Activated T-helper 1 cell treated with anti-CD3 and anti-CD28 coated beads, Interleukin-12 subunit alpha, Interleukin-12 subunit beta, Interleukin-2, Interleukin-4 antibody, amounts not matched to agents 30 ng/mL and 10 ng/mL and 1 ng/mL, durations not matched to agents 14 hours and 24 hours and 36 hours (primary cell): ENCODE data around the gene PCNX2. TPM values are rescaled to one million over a fixed set of nuclear protein-coding genes. Genes with fewer than 3 reads are reported as not detected.

Experiments used
- DNase-seq: peaks from one replicate; pipeline ENCODE4 v3.0.0; 2021; ENCODE audit warnings: low spot score
- H3K27ac Mint-ChIP-seq: one replicate; pipeline ENCODE4 v1.8.0; 2021; ENCODE audit warnings: mild to moderate bottlenecking, mixed read lengths
- H3K27me3 Mint-ChIP-seq: one replicate; pipeline ENCODE4 v1.8.0; 2022; ENCODE audit warnings: mild to moderate bottlenecking, moderate library complexity, mixed read lengths; ENCODE audit not compliant: insufficient read depth
- H3K36me3 Mint-ChIP-seq: one replicate; pipeline ENCODE4 v1.8.0; 2021; ENCODE audit warnings: low read depth, mixed read lengths
- H3K4me1 Mint-ChIP-seq: one replicate; pipeline ENCODE4 v1.8.0; 2021; ENCODE audit warnings: low read depth, mixed read lengths
- H3K4me3 Mint-ChIP-seq: one replicate; pipeline ENCODE4 v1.8.0; 2021; ENCODE audit warnings: mild to moderate bottlenecking, moderate library complexity, mixed read lengths
- H3K9me3 Mint-ChIP-seq: one replicate; pipeline ENCODE4 v1.8.0; 2021; ENCODE audit warnings: mixed read lengths
- intact Hi-C: fragments of 100-400 bp; cut with micrococcal nuclease; formaldehyde crosslinking; loops from one replicate; pipeline ENCODE4 v1.15.1; 2024
- total RNA-seq: library from RNA; stranded (reverse); gene quantifications from 2 replicates; pipeline ENCODE4 v1.2.3, GENCODE V29; 2022

PCNX2 gene
- total RNA-seq, 1 donor from 2014 or later, result 33.7 TPM

DNA sequence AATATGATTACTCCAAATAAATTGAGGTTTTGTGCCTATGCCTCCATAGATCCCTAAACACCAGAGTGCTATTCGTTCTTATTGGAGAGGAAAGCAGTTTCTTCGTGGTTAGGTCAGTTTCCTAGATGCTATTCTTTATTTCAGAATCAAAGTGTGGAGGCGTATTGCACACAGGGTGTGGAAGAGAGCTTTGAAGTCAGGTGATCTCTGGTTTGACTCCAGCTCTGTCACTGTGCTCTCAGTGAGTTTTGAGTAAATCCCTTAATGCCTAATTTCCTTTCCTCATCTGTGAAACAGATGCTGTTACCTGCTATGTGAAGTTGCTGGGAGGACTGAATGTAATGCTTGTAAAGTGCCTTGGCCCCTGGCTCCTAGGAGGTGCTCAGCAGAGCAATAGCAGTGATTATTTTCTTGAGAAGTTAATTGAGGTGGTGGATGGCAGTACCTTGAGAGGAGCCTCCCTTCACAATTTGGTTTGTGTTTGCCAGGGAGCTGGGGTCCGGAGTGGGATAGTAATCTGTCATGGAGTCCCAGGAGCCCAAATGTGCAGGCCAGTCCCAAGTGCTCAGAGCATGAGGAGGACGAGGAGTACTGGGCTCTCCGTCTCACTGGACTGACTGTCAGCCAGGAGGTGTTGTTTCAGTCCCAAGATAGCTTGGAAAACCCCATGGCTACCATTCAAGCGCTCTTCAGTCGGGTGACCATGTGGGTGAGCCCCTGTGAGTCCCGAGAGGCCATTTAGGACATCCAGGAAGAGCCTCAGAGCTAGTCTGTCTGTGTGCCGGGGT lies 330.2 kb downstream of the PCNX2 start:
- Mint-ChIP-seq H3K9me3 (no peaks in the 10 kb centered on the region), H3K4me1 (peaks cover 23% of the 10 kb centered on the region), H3K4me3 (no peak overlapping the region), H3K36me3 (peaks cover 29% of the 10 kb centered on the region), H3K27me3 (no peaks in the 10 kb centered on the region), H3K27ac (no peak overlapping the region)
- intact Hi-C loops, result no loop called here
- no peak for DNase-seq

DNA sequence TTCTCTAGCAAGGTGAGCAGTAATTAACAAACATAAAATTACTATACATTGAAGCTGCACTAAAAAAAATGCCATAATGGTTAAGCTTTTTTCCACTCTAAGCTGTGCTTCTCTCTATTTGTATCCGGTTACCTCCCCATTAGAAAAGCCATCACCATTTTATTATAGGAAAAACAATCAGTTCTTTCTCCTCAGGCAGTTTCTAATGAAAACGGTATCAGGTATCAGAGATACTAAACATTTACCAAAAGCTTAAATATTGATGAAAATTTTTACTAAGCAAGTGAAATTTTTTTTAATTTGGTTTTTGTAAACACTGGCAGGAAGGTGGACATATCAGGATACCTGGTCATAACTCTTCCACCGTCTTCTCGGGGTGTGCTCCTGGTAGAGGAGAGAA lies 330.9 kb downstream of the PCNX2 start:
- no peak overlapping the region for H3K27ac Mint-ChIP-seq
- H3K4me1 Mint-ChIP-seq, result peaks cover 21% of the 10 kb centered on the region
- H3K36me3 Mint-ChIP-seq, result peaks cover 26% of the 10 kb centered on the region
- no peak for DNase-seq
- no peaks in the 10 kb centered on the region for H3K9me3 Mint-ChIP-seq
- H3K4me3 Mint-ChIP-seq, result no peak overlapping the region
- intact Hi-C loops, result no loop called here
- H3K27me3 Mint-ChIP-seq, result no peaks in the 10 kb centered on the region

- intact Hi-C loops, result no loop called here
- peaks cover 7% of the 10 kb centered on the region for H3K4me1 Mint-ChIP-seq
- no peak overlapping the region for H3K4me3 Mint-ChIP-seq
- peaks cover 28% of the 10 kb centered on the region for H3K36me3 Mint-ChIP-seq
- DNase-seq, result no peak
- H3K27me3 Mint-ChIP-seq, result no peaks in the 10 kb centered on the region
- H3K27ac Mint-ChIP-seq, result no peak overlapping the region
- H3K9me3 Mint-ChIP-seq, result peaks cover 7% of the 10 kb centered on the region
These were observed 332.5 kb downstream of the PCNX2 start for GRCh38 chr1:232962761-232963745.

- peaks cover 43% of the 10 kb centered on the region for H3K36me3 Mint-ChIP-seq
- H3K27ac Mint-ChIP-seq, result no peak overlapping the region
- DNase-seq, result no peak
- H3K4me3 Mint-ChIP-seq, result no peak overlapping the region
- peaks cover 7% of the 10 kb centered on the region for H3K4me1 Mint-ChIP-seq
- intact Hi-C loops, result loop anchor here (10.0 kb wide), 1 partner anchor 157 kb away; no protein-coding TSS in a partner anchor
- H3K27me3 Mint-ChIP-seq, result no peaks in the 10 kb centered on the region
- H3K9me3 Mint-ChIP-seq, result peaks cover 13% of the 10 kb centered on the region
These were observed 337.5 kb downstream of the PCNX2 start for GRCh38 chr1:232958067-232958466.

DNA sequence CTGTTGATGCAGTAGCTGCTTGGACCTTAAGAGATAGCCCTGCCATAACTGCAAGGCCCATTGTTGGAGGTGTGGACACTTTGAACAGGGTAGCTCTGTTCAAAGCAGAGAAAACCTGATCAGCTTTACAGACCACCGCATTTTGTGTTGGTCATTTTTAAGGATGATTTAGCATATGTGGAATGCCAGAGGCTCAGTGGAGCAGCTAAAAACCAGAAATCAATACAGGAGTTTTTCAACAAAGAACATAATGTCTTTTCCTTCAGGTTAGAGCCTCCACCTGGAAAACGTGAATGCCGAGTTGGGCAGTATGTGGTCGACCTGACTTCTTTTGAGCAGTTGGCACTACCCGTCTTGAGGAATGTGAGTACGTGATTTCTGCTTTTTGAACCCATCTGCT lies 339.4 kb downstream of the PCNX2 start:
- Mint-ChIP-seq H3K4me1 (peaks cover 27% of the 10 kb centered on the region), H3K36me3 (peaks cover 39% of the 10 kb centered on the region), H3K4me3 (no peak overlapping the region), H3K9me3 (peaks cover 13% of the 10 kb centered on the region), H3K27ac (no peak overlapping the region), H3K27me3 (no peaks in the 10 kb centered on the region)
- DNase-seq, result no peak
- intact Hi-C loops, result loop anchor here (10.0 kb wide), 1 partner anchor 159 kb away; no protein-coding TSS in a partner anchor

DNA sequence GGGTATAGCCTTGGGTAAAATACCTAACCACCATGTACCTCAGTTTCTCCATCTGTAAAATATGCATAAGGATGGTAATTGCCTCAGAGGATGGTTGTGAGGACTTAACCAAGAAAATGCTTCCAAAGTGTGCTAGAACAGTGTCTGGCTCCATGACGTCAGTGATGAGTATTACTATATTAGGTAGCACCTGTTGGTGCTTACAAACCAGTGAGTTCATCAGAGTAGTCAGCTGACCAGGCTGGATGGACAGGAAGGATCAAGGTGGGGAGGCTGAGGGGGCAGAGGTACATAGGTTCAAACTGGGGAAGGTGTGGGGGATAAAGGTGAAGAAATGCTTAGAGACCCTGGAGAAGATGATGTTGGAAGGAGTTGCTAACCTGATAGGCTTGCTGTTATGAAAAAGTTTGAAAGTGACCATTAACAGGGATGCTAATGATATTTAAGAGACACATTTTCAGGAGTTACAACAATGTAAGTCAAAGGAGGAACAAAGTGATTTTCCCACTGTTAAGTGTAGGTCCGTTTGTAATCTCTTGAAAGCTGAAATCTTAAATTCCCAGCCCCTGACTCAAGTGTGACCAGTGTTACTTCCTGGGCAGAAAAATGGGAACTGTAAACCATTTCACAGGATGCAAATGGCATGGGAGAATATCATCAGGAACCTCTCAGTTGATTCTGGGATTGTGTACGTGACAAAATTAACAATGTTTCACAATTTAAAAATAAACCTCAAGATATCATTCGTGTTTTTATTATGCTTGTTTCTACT lies 340.7 kb downstream of the PCNX2 start:
- Mint-ChIP-seq H3K36me3 (peaks cover 36% of the 10 kb centered on the region), H3K27ac (no peak overlapping the region), H3K27me3 (no peaks in the 10 kb centered on the region), H3K4me1 (peaks cover 36% of the 10 kb centered on the region), H3K9me3 (peaks cover 13% of the 10 kb centered on the region), H3K4me3 (no peak overlapping the region)
- DNase-seq, result no peak
- intact Hi-C loops, result loop anchor here (5.0 to 10.0 kb wide), 3 partner anchors 160 to 328 kb away; no protein-coding TSS in a partner anchor

DNA sequence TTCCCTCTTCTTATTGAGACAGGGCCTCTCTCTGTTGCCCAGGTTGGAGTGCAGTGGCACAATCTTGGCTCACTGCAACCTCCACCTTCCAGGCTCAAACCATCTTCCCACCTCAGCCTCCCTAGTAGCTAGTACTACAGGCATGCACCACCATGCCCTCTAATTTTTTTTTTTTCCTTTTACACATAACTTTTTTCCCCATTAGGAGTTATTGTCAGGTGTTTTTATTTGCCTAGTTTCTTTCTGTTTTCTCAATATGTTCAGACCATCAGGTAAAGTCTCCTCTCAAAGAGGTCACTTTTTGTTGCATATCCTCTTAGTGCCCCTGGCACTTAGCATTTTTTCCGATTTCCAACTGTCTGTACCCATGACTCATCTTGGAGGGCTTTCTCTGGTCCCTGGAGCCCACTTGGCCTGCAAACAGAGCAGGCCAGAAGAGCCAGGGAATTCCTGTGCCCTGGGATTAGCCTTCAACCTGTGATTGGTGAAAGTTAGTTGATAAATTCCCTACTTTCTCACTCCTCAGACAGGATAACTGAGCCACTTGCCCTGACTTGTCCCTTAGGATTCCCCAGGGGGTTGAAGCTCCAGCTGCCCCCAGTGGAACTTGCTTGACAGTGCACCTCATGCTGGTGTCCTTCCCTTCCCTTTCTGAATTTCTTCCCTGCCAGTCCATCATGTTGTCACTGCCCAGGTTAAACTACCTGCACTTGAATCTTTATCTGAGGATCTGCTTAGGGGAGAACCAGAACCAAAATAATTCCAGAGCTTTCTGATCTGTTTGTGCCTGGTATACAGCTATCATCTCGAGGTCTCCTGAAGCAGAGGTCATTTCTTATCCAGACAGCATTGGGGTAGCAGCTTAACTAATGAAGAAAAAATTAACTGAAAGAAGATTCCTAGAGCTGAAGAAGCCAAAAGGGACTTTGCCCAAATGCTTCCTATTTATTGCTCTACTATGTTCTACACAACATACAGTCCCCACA lies 342.7 kb downstream of the PCNX2 start:
- H3K4me3 Mint-ChIP-seq, result peak overlapping the region; percentile 35

DNA sequence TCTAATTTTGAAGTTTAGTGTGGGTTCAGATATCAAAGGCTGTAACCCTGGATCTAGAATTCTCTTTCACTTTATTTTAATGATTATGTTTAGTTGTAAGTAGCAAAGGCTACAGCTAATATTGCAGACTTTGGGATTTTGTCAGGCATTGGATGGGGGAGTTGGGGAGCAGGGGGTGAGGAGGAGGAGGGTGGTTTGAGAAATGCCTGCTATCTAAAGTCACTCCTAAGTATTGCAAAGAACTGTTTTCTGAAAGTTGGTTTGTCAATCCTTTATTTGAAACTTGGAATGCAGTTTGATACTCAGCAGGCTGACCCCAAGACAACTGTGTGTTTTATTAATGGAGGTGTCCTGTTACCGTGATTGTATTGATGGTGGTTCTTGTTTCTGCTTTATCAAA lies 343.9 kb downstream of the PCNX2 start:
- Mint-ChIP-seq H3K27ac (peak overlapping the region; percentile 93), H3K4me1 (peaks cover 43% of the 10 kb centered on the region), H3K9me3 (no peaks in the 10 kb centered on the region), H3K36me3 (peaks cover 11% of the 10 kb centered on the region), H3K4me3 (peak overlapping the region; percentile 95), H3K27me3 (no peaks in the 10 kb centered on the region)
- intact Hi-C loops, result loop anchor here (1.0 to 10.0 kb wide), 8 partner anchors 27 to 1421 kb away; partner anchors contain the start of gene COA6
- no peak for DNase-seq

More for the DNA sequence above, 342.7 kb downstream of the PCNX2 start:
- peaks cover 43% of the 10 kb centered on the region for H3K4me1 Mint-ChIP-seq
- H3K27me3 Mint-ChIP-seq, result no peaks in the 10 kb centered on the region
- peak overlapping the region; percentile 19 for H3K27ac Mint-ChIP-seq
- intact Hi-C loops, result loop anchor here (5.0 to 10.0 kb wide), 3 partner anchors 162 to 329 kb away; no protein-coding TSS in a partner anchor
- peaks cover 4% of the 10 kb centered on the region for H3K9me3 Mint-ChIP-seq
- H3K36me3 Mint-ChIP-seq, result peaks cover 21% of the 10 kb centered on the region
- peak; percentile 13 for DNase-seq

GRCh38 chr1:232951180-232951579 lies 344.3 kb downstream of the PCNX2 start:
- Mint-ChIP-seq H3K36me3 (peaks cover 9% of the 10 kb centered on the region), H3K4me3 (peak overlapping the region; percentile 95), H3K27ac (peak overlapping the region; percentile 93), H3K4me1 (peaks cover 43% of the 10 kb centered on the region), H3K27me3 (no peaks in the 10 kb centered on the region), H3K9me3 (no peaks in the 10 kb centered on the region)
- intact Hi-C loops, result loop anchor here (1.0 to 10.0 kb wide), 8 partner anchors 27 to 1422 kb away; partner anchors contain the start of gene COA6
- DNase-seq, result no peak

- Mint-ChIP-seq H3K4me1 (peaks cover 43% of the 10 kb centered on the region), H3K36me3 (peaks cover 5% of the 10 kb centered on the region), H3K27me3 (no peaks in the 10 kb centered on the region), H3K9me3 (no peaks in the 10 kb centered on the region), H3K4me3 (peak within 1 kb of the TSS; percentile 95), H3K27ac (peak within 1 kb of the TSS; percentile 93)
- intact Hi-C loops, result loop anchor here (1.0 to 10.0 kb wide), 10 partner anchors 26 to 1422 kb away; partner anchors contain the start of genes COA6 and MAP10
- DNase-seq, result peak; percentile 94
These were observed 345.0 kb downstream of the PCNX2 start, which contains the start of gene NTPCR for GRCh38 chr1:232950197-232951176. TSS of gene NTPCR (plus strand) at chr1:232950611. CDS start at chr1:232950711, 100 bp downstream.
